ENCODE results near the gene GAS6. TPM values are rescaled to one million over a fixed set of nuclear protein-coding genes. Genes with fewer than 3 reads are reported as not detected.
A peak's percentile ranks its signal among the peaks of the same experiment; 100 is the strongest.

The GAS6 gene
- total RNA-seq, 4 donors from 2014 or later = 152 to 284 (median 169) TPM

DNA sequence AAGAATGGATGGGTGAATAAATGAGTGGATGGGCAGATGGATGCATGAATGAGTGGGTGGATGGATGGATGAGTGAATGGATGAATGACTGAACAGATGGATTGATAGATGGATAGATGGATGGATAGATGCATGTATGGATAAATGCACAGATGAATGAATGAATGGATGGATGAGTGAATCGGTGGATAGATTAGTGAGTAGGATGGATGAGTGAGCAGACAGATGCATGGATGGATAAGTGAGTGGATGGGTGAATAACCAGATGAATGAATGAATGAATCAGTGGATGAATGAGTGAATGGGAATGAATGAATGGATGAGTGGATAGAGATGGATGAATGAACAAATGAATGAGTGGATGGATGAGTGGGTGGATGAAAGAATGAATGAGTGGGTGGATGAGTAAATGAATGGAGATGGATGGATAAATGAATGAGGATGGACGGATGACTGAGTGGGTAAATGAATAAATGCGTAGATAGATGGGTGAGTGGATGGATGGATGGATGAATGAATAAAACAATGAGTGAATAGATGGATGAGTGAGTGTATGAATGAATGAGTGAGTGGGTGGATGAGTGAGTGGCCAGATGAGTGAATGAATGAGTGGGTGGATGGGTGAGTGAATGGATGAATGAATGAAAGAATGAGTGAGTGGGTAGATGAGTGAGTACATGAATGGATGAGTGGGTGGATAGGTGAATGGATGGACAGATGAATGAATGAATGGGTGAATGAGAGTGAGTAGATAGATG lies 13.0 kb downstream of the GAS6 start:
- Histone ChIP-seq H3K4me1 (peaks cover 27 to 59% (median 57%) of the 10 kb centered on the region in 4 donors), H3K9me3 (no peaks in the 10 kb centered on the region), H3K27me3 (no peaks in the 10 kb centered on the region), H3K4me3 (no peak overlapping the region), H3K36me3 (peaks cover 0 to 2% (median 0%) of the 10 kb centered on the region in 4 donors), H3K27ac (no peak overlapping the region)
- intact Hi-C loops (cut with DNase I; ENCODE audit: low total_unique reads) = no loop called here
- DNase-seq = no peak
- WGBS, 2 donors (ENCODE audit: low coverage in 1 of 2) = 96 to 97% methylated on average over 3 of the region's 3 CpGs
- in situ Hi-C loops (cut with MboI; ENCODE audit: low pct_ligation_motif_present in 1 of 4, low pct_unique_long_range_greater_than_20kb in 1 of 4, low sequenced_read_pairs in 3 of 4) = no loop called here
- TF ChIP-seq POLR2AphosphoS5 (IDR thresholded peaks at IDR 0.05) (no peak), EP300 (IDR thresholded peaks at IDR 0.05; ENCODE audit: low read depth) (no peak)

DNA sequence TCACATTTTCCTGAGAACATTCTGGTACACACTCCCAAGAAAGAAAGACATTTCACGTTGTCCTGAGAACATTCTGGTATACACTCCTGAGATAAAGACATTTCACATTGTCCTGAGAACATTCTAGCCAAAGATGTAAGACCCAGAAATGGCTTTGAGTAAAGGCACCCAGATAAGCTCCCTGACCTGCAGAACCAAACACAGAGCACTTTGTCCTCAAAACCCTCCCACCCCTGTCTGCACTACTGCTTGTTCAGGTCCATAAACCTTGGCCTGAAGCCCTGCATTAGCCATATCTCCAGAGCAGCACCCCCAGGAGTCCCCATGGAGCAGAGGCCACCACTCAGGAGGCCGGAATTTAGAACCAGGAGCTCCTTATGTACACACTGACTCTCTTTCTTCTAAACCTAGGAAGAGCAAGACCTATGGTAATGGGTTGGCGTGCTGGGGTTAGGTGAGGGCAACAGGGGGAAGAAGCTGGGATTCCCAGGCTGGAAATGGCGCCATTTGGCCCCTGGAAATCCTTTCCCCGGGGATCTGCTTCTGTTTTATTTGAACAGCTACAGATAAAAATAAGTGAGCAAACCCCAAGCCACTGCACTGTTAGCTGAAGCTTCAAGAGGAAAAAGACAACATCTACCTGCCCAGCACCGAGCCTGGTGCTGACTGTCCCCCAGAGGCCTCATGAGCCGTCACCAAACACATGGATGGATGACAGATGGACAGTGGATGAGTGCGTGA lies 13.7 kb downstream of the GAS6 start:
- Histone ChIP-seq H3K4me3 (no peak overlapping the region), H3K4me1 (peaks cover 21 to 52% (median 49%) of the 10 kb centered on the region in 4 donors), H3K27ac (peak overlapping the region in 2 of 4 donors; percentile 62 to 66), H3K9me3 (no peaks in the 10 kb centered on the region), H3K36me3 (peaks cover 0 to 5% (median 0%) of the 10 kb centered on the region in 4 donors), H3K27me3 (no peaks in the 10 kb centered on the region)
- 78 to 79% methylated on average over 5 to 8 of the region's 8 CpGs for WGBS, 2 donors (ENCODE audit: low coverage in 1 of 2)
- TF ChIP-seq EP300 (IDR thresholded peaks at IDR 0.05; ENCODE audit: low read depth) (no peak), POLR2AphosphoS5 (IDR thresholded peaks at IDR 0.05) (no peak), POLR2A (IDR thresholded peaks at IDR 0.05) (no peak)
- TF ChIP-seq, protein P1, sequence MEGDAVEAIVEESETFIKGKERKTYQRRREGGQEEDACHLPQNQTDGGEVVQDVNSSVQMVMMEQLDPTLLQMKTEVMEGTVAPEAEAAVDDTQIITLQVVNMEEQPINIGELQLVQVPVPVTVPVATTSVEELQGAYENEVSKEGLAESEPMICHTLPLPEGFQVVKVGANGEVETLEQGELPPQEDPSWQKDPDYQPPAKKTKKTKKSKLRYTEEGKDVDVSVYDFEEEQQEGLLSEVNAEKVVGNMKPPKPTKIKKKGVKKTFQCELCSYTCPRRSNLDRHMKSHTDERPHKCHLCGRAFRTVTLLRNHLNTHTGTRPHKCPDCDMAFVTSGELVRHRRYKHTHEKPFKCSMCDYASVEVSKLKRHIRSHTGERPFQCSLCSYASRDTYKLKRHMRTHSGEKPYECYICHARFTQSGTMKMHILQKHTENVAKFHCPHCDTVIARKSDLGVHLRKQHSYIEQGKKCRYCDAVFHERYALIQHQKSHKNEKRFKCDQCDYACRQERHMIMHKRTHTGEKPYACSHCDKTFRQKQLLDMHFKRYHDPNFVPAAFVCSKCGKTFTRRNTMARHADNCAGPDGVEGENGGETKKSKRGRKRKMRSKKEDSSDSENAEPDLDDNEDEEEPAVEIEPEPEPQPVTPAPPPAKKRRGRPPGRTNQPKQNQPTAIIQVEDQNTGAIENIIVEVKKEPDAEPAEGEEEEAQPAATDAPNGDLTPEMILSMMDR (IDR thresholded peaks at IDR 0.05) = no peak
- intact Hi-C loops (cut with DNase I; ENCODE audit: low total_unique reads) (no loop called here), in situ Hi-C loops (cut with MboI; ENCODE audit: low pct_ligation_motif_present in 1 of 4, low pct_unique_long_range_greater_than_20kb in 1 of 4, low sequenced_read_pairs in 3 of 4) (no loop called here)
- no peak for DNase-seq

DNA sequence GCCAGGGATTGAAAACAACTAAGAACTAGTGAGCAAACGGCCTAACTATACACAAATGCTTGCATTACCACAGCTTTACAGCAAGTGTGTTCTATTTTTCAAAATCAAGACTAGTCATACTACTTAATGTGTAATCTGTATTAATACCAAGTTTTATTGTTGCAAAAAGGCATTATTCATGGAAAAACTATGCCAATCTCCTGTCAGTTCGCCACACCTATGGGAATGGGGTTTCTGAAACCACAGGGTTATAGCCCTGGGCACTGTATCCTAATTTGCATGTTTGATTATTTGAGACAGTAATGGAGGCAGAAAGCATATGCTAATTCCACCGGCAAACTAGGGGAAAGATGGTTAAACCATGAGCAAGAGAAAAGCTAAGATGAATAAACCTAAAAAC lies 14.3 kb downstream of the GAS6 start:
- Histone ChIP-seq H3K27me3 (no peaks in the 10 kb centered on the region), H3K36me3 (peaks cover 0 to 5% (median 0%) of the 10 kb centered on the region in 4 donors), H3K9me3 (no peaks in the 10 kb centered on the region), H3K4me1 (peaks cover 15 to 46% (median 43%) of the 10 kb centered on the region in 4 donors), H3K27ac (peak overlapping the region; percentile 12 to 66 (median 50)), H3K4me3 (no peak overlapping the region)
- TF ChIP-seq POLR2AphosphoS5 (IDR thresholded peaks at IDR 0.05) (no peak), EP300 (IDR thresholded peaks at IDR 0.05; ENCODE audit: low read depth) (no peak), POLR2A (IDR thresholded peaks at IDR 0.05) (no peak)
- TF ChIP-seq, protein P1 (IDR thresholded peaks at IDR 0.05) = no peak
- WGBS, 2 donors (ENCODE audit: low coverage in 1 of 2) = 58 to 68% methylated on average over 3 of the region's 3 CpGs
- intact Hi-C loops (cut with DNase I; ENCODE audit: low total_unique reads) (no loop called here), in situ Hi-C loops (cut with MboI; ENCODE audit: low pct_ligation_motif_present in 1 of 4, low pct_unique_long_range_greater_than_20kb in 1 of 4, low sequenced_read_pairs in 3 of 4) (no loop called here)
- DNase-seq = no peak

DNA sequence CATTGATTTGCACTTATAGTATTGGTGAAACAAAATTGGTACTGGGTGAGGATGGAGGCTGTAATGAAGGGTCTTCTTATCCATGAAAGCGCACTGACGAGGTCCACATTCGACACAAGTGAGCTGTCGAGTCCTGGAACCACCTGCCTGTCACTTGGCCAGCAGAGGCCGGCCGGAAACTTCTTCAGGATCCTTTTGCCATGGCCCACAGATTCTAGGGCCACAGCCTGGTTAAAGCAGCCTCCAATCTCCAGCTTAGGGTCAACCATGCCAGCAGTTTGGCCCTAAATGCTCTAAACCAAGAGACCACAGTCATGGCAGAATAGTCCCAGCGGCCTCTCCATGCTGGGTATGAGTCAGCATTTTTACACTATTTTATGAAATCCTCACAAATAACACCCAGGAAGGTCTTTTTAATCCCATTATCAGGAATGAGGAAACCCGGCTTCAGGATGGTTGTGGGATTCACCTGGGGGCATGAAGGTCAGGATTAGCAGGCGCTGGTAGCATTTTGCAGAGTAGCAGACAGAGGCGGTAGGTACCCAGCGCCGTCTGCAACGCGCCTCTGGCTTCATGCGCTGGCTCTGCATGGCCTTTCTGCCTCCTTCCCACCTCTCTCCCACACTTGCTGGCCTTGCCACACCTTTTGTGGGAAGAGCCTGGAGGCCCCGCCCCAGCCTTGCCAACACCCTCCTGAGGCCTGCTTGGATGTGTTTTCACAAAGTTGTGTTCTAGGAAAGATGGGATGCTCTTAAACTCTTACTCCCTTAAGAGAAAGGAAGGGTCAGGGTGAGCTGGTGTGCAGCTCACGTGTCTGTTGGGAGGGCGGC lies 15.2 kb downstream of the GAS6 start:
- H3K27ac ChIP-seq = peak overlapping the region; percentile 27 to 66 (median 50)
- intact Hi-C loops (cut with DNase I; ENCODE audit: low total_unique reads) (no loop called here), in situ Hi-C loops (cut with MboI; ENCODE audit: low pct_ligation_motif_present in 1 of 4, low pct_unique_long_range_greater_than_20kb in 1 of 4, low sequenced_read_pairs in 3 of 4) (no loop called here)
- H3K4me1 ChIP-seq = peaks cover 6 to 37% (median 34%) of the 10 kb centered on the region in 4 donors
- H3K36me3 ChIP-seq = peaks cover 0 to 5% (median 0%) of the 10 kb centered on the region in 4 donors
- peak; percentile 79 for DNase-seq
- 76 to 90% methylated on average over 2 to 18 of the region's 18 CpGs for WGBS, 2 donors (ENCODE audit: low coverage in 1 of 2)
- H3K9me3 ChIP-seq = no peaks in the 10 kb centered on the region
- no peaks in the 10 kb centered on the region for H3K27me3 ChIP-seq
- TF ChIP-seq, protein P1 (IDR thresholded peaks at IDR 0.05) = peak in 1 of 5 experiments; percentile 29
- TF ChIP-seq POLR2A (IDR thresholded peaks at IDR 0.05) (peak; percentile 18), EP300 (IDR thresholded peaks at IDR 0.05; ENCODE audit: low read depth) (no peak), POLR2AphosphoS5 (IDR thresholded peaks at IDR 0.05) (peak in 1 of 3 donors; percentile 42)
- H3K4me3 ChIP-seq = no peak overlapping the region

Measured in transverse colon (tissue), 4 donors.